RWPE1 (cell line): Measurements from ENCODE around the gene BIK.

Experiments used
- CTCF ChIA-PET: fragments of 350-600 bp; sonication (Branson Sonifier 250); formaldehyde crosslinking; extraction: SDS; loops from one replicate; lab custom pipeline; 2021; lab: Yijun Ruan, JAX
- POLR2A ChIA-PET: fragments of 400-600 bp; formaldehyde crosslinking; extraction: SDS; loops from one replicate; lab custom pipeline; 2020; ENCODE audit warnings: antibody characterized with exemption; ENCODE audit not compliant: low non-redundant PET; lab: Yijun Ruan, JAX
- DNase-seq: peaks from one replicate; pipeline ENCODE4 v3.0.0; 2012; ENCODE audit warnings: low spot score
- H3K27ac ChIP-seq: fragments of 450-650 bp; 2 replicates; pipeline ENCODE4 v1.5.1; 2017
- CTCF ChIP-seq: fragments of 450-650 bp; conservative IDR thresholded peaks from 2 replicates; pipeline ENCODE4 v1.5.1; 2017; ENCODE audit warnings: low read depth, mild to moderate bottlenecking

The BIK gene

GRCh38 chr22:43126501-43127165 lies 16.1 kb downstream of the BIK start:
- peak; percentile 92 for DNase-seq
- ChIA-PET CTCF (interaction anchor here (0.6 kb wide), 2 partner anchors 345 to 446 kb away, joined by 3 to 4 read pairs; no protein-coding TSS in a partner anchor), POLR2A (no interaction called here)
- TF ChIP-seq CTCF: no peak
- H3K27ac ChIP-seq: peak overlapping the region; percentile 77

DNA sequence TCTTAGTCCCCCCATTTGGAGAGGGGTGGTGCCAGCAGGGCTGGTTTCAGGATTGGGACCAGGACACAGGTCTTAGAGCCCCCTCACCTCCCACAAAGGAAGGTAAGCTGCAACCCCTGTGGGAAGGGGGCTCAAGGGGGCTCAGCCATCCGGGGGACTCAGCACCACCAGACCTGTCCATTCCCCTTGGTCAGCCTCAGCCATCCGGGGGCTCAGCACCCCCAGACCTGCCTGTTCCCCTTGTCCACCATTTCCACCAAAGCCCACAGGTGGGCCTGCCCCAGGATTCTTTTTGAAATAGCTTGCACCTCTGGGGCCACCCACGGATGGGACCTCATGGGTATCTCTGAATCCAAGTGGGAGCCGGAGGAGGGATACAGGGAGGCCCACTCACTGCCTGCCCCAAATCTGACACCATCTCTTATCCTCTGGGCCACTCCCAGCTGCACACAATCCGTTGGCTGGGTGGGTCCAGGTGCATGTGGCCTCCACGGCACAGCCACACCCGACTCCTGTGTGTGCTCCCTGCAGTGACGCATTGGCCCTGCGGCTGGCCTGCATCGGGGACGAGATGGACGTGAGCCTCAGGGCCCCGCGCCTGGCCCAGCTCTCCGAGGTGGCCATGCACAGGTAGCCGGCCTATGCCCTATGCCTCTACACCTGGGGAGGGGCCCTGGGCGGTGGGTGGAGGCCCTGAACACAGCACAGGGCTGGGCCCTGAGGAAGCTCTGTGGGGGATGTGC lies 16.8 kb downstream of the BIK start:
- TF ChIP-seq CTCF: no peak
- DNase-seq: peak; percentile 67
- CTCF ChIA-PET: interaction anchor here (1.0 kb wide), 1 partner anchor 10 kb away, joined by 3 read pairs; no protein-coding TSS in a partner anchor
- POLR2A ChIA-PET: no interaction called here
- peak overlapping the region; percentile 77 for H3K27ac ChIP-seq

DNA sequence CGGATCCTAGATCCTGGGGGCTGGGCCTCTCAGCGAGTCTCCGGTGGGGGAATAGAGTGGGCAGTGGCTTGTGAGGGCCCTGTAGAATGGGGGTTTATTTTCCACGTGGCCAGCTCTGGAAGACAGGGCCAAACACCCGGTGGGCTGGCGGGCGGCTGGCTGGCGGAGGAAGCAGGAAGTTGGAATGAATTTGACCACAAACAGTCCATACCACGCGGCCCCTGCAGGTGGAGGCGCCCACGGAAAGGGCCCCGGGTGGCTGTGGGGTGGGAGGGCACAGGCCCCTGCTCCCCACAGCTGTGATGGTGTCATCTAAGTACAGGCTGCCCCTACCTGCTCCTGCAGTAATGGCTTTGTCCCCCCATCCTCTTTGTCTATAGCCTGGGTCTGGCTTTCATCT lies 17.6 kb downstream of the BIK start:
- CTCF ChIA-PET: interaction anchor here (1.0 kb wide), 1 partner anchor 9 kb away, joined by 3 read pairs; no protein-coding TSS in a partner anchor
- DNase-seq: no peak
- H3K27ac ChIP-seq: peak overlapping the region; percentile 77
- POLR2A ChIA-PET: no interaction called here
- no peak for TF ChIP-seq CTCF

DNA sequence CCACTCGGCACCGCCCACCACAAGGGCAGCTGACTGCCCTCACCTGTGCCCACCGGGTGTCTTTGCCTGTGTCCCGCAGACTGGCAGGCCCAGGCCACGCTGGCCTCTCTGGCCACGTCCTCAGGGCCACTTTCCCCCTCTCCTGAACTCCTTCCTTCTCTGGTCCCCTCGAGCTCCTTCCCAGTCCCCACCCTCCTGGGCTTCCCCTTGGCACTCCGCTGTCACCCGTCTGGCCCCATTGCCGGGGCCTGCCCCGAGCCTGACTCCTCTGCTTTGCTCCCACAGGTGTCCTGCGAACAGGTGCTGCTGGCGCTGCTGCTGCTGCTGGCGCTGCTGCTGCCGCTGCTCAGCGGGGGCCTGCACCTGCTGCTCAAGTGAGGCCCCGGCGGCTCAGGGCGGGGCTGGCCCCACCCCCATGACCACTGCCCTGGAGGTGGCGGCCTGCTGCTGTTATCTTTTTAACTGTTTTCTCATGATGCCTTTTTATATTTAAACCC lies 18.4 kb downstream of the BIK start:
- H3K27ac ChIP-seq: peak overlapping the region; percentile 43; the same call in 1 of the 2 replicates
- TF ChIP-seq CTCF: no peak
- POLR2A ChIA-PET: no interaction called here

GRCh38 chr22:43129426-43130425 lies 19.2 kb downstream of the BIK start:
- H3K27ac ChIP-seq: peak overlapping the region; percentile 43
- ChIA-PET CTCF (no interaction called here), POLR2A (no interaction called here)
- DNase-seq: no peak
- TF ChIP-seq CTCF: no peak

More for the DNA sequence above, 18.4 kb downstream of the BIK start:
- CTCF ChIA-PET: no interaction called here
- no peak for DNase-seq
